K562 (cell line): ENCODE results near the gene SLC1A5. TPM values are rescaled to one million over a fixed set of nuclear protein-coding genes. Genes with fewer than 3 reads are reported as not detected.
A peak's percentile ranks its signal among the peaks of the same experiment; 100 is the strongest.

Source experiments
- ATAC-seq: fragments of 200-7000 bp; cut with Tn5 transposase; 3 replicates; pipeline ENCODE4 v1.9.1; 2020; ENCODE audit warnings: moderate library complexity
- BruUV-seq: library from RNA; stranded (reverse); fragments of 400-500 nt; replicated peaks from 2 replicates; lab custom pipeline; 2021; lab: Mats Ljungman, UMichigan
- CTCF ChIA-PET: fragments of 300-600 bp; formaldehyde crosslinking; extraction: SDS; loops from one replicate; lab custom pipeline; 2021; ENCODE audit warnings: low intra/inter-chr PET ratio; lab: Yijun Ruan, JAX
- POLR2A ChIA-PET: fragments of 300-600, 350-650 bp; sonication (Branson Sonifier 250); formaldehyde crosslinking; extraction: SDS; loops from one replicate; lab custom pipeline; 2021; ENCODE audit warnings: antibody characterized with exemption, inconsistent platforms; lab: Yijun Ruan, JAX
- DNase-seq, 4 experiments: peaks; one replicate each; pipeline versions ENCODE4 v3.0.0 to v3.0.0-alpha.2; 2011 to 2018; ENCODE audit warnings: low spot score in 3 of 4, mixed read lengths in 3 of 4; ENCODE audit errors: extremely low read depth in 1 of 4
- FAIRE-seq: peaks from 2 replicates; lab custom pipeline; 2011; peaks lifted over from hg19 to GRCh38; lab: Jason Lieb, UNC
- H2AFZ ChIP-seq: 2 replicates; pipeline ENCODE4 v1.6.0; 2011; ENCODE audit warnings: low read depth, low read length, control low read depth, inconsistent platforms
- H3K27ac ChIP-seq: fragments of 200-600 bp; 3 replicates; pipeline ENCODE4 v1.8.0; 2011; ENCODE audit warnings: low read depth, mild to moderate bottlenecking, control low read depth, inconsistent platforms, low read length, moderate library complexity, mixed read lengths; ENCODE audit errors: extremely low read depth
- H3K27me3 ChIP-seq, 2 experiments: fragments of 300-600 bp in 1 of 2; 2 replicates in 1 of 2; 3 replicates in 1 of 2; pipeline versions ENCODE4 v1.6.0 to v1.8.0; 2011; ENCODE audit warnings: inconsistent platforms in 2 of 2, low read length in 2 of 2, mild to moderate bottlenecking in 1 of 2, mixed read lengths in 1 of 2, moderate library complexity in 1 of 2; ENCODE audit not compliant: control insufficient read depth in 2 of 2, insufficient read depth in 2 of 2
- H3K36me3 ChIP-seq: fragments of 300-600 bp; 3 replicates; pipeline ENCODE4 v1.8.0; 2011; ENCODE audit warnings: mild to moderate bottlenecking, low read length, inconsistent platforms; ENCODE audit not compliant: control insufficient read depth, insufficient read depth
- H3K4me1 ChIP-seq, 2 experiments: fragments of 200-600 bp in 1 of 2; replicated peaks in 1 of 2; 2 replicates in 1 of 2; 3 replicates in 1 of 2; pipeline versions ENCODE4 v1.5.1 to v1.8.0; 2011; ENCODE audit warnings: inconsistent platforms in 2 of 2, low read length in 2 of 2, mild to moderate bottlenecking in 1 of 2, mixed read lengths in 1 of 2, moderate library complexity in 1 of 2; ENCODE audit not compliant: control insufficient read depth in 2 of 2, insufficient read depth in 2 of 2
- H3K4me2 ChIP-seq: 2 replicates; pipeline ENCODE4 v1.6.1; 2011; ENCODE audit warnings: low read length, control low read depth, inconsistent platforms, mixed read lengths; ENCODE audit not compliant: insufficient read depth
- H3K4me3 ChIP-seq: fragments of 200-600 bp; sonication (generic), shearing (Covaris generic); 2 replicates; pipeline ENCODE4 v1.5.1; 2016; ENCODE audit warnings: control low read depth, inconsistent platforms
- H3K79me2 ChIP-seq: fragments of 200-600 bp; 3 replicates; pipeline ENCODE4 v1.8.0; 2011; ENCODE audit warnings: low read length, inconsistent platforms; ENCODE audit not compliant: control insufficient read depth, insufficient read depth
- H3K9ac ChIP-seq, 2 experiments: 2 replicates each; pipeline versions ENCODE4 v1.6.0 to v1.6.1; 2011; ENCODE audit warnings: low read depth in 2 of 2, low read length in 2 of 2, control low read depth in 1 of 2, inconsistent platforms in 1 of 2, mild to moderate bottlenecking in 1 of 2, mixed read lengths in 1 of 2; ENCODE audit not compliant: insufficient read depth in 1 of 2
- H3K9me1 ChIP-seq: one replicate; pipeline ENCODE4 v1.6.0; 2011; ENCODE audit warnings: inconsistent platforms, mild to moderate bottlenecking, low read length, moderate library complexity; ENCODE audit not compliant: control insufficient read depth, insufficient read depth
- H3K9me3 ChIP-seq: replicated peaks from 2 replicates; pipeline ENCODE4 v1.5.1; 2011; ENCODE audit warnings: low read depth, low read length, inconsistent platforms; ENCODE audit not compliant: control insufficient read depth, insufficient read depth
- H4K20me1 ChIP-seq: replicated peaks from 2 replicates; pipeline ENCODE4 v1.6.1; 2011; ENCODE audit warnings: low read length, inconsistent platforms, mixed read lengths; ENCODE audit not compliant: control insufficient read depth, insufficient read depth
- RBM25 ChIP-seq: fragments of 200-400 bp; formaldehyde crosslinking; IDR thresholded peaks from 2 replicates; pipeline ENCODE4 v1.6.1; 2018; ENCODE audit warnings: low read length, low read depth, moderate library complexity; ENCODE audit not compliant: severe bottlenecking
- U2AF2 ChIP-seq: fragments of 200-400 bp; formaldehyde crosslinking; optimal IDR thresholded peaks from 2 replicates; pipeline ENCODE3; 2017; ENCODE audit warnings: low read depth, mild to moderate bottlenecking, low read length
- ZNF766 ChIP-seq: fragments of 200-800 bp; sonication (Bioruptor generic); conservative IDR thresholded peaks from 2 replicates; pipeline ENCODE4 v1.6.1; 2016; ENCODE audit warnings: missing genetic modification characterization, missing compliant biosample characterization
- WGBS: fragments of 100-300 bp; shearing (Covaris generic); methylation state at CpG from one replicate; pipeline ENCODE4 v1.1.6; 2016; ENCODE audit warnings: low coverage, mixed read lengths; ENCODE audit not compliant: insufficient coverage; ENCODE audit errors: missing lambda C conversion rate; 5-methylcytosine and 5-hydroxymethylcytosine counted together
- in situ Hi-C: fragments of 300-500 bp; cut with MboI; formaldehyde crosslinking; loops from 4 replicates; pipeline ENCODE4 v1.15.0; 2018; ENCODE audit warnings: inconsistent platforms, mixed read lengths
- intact Hi-C: fragments of 100-400 bp; cut with micrococcal nuclease; formaldehyde crosslinking; loops from 2 replicates; pipeline ENCODE4 v1.14.2; 2022
- polyA plus RNA-seq, 8 experiments: library from polyadenylated mRNA; depleted of rRNA in 4 of 8; stranded (reverse) in 5 of 8; unstranded in 3 of 8; fragments of >200 nt; fragmentation: Nextera tagmentation in 2 of 8; fragmentation: Illumina TruSeq in 1 of 8; extraction: Ambion mirVana in 2 of 8; extraction: Trizol in 1 of 8; gene quantifications; 2 replicates each; pipeline versions ENCODE4 v1.2.1 to v1.2.3, GENCODE V29; 2011 to 2014; ENCODE audit warnings: inconsistent platforms in 1 of 8, missing spikeins in 1 of 8
- total RNA-seq, 7 experiments: library from RNA; depleted of rRNA in 6 of 7; stranded (reverse); fragments of >200 nt in 6 of 7; fragmentation: Illumina TruSeq in 2 of 7; extraction: Trizol in 2 of 7; gene quantifications; 2 replicates each; pipeline versions ENCODE4 v1.2.1 to v1.2.3, GENCODE V29; 2011 to 2021; ENCODE audit warnings: low replicate concordance in 1 of 7

The SLC1A5 gene
- total and polyA plus RNA-seq, 9 of the 15 experiments (the other 6 are each of a cell fraction or from before 2014, with no cell fraction given), result 31.2 to 417 (median 134) TPM

DNA sequence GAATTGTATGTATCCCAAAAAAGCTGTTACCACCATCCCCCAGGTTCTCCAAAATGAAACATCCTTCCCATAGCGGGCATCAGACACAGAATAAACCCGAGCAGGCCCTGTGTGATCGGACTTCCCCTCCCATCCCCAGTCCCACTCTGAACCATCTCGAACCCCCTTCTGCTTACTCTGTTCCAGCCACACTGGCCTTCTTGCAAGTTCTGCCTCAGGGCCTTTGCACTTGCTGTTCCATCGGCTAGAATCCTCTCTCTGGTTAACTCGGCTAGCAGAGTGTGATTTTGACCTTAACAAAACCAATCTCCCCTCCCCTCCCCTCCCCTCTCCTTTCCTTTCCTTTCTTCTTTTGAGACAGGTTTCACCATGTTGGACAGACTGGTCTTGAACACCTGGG is 46.6 kb upstream of the SLC1A5 start:
- TF ChIP-seq RBM25 (peak; percentile 68), U2AF2 (no peak)
- no peak for DNase-seq
- in situ Hi-C loops, result no loop called here
- no peaks in the 10 kb centered on the region for H3K9me1 ChIP-seq
- H3K9me3 ChIP-seq, result 0 out of 2 replicates have a peak, but pooled peaks cover 2% of the 10 kb centered on the region
- no peak for ATAC-seq
- WGBS, result 77% methylated on average over 3 of the region's 6 CpGs
- ChIA-PET POLR2A (interaction anchor here (1.3 to 1.5 kb wide), 2 partner anchors 11 to 50 kb away, joined by 4 read pairs; no protein-coding TSS in a partner anchor), CTCF (no interaction called here)
- H3K79me2 ChIP-seq, result peaks cover 2% of the 10 kb centered on the region; the same call in 1 of the 3 replicates
- no peak overlapping the region for H3K27ac ChIP-seq
- intact Hi-C loops, result no loop called here
- no peak for FAIRE-seq
- peaks cover 30% of the 10 kb centered on the region for H3K36me3 ChIP-seq
- no peak overlapping the region for H2AFZ ChIP-seq
- H3K4me3 ChIP-seq, result no peak overlapping the region
- no peaks in the 10 kb centered on the region for H3K27me3 ChIP-seq
- no peak overlapping the region for H3K4me2 ChIP-seq
- peaks cover 0 to 3% of the 10 kb centered on the region in 2 experiments; a peak in 2 of 5 replicates for H3K4me1 ChIP-seq
- BruUV-seq, result no TSS peak
- no peaks in the 10 kb centered on the region for H4K20me1 ChIP-seq
- no peak overlapping the region for H3K9ac ChIP-seq

DNA sequence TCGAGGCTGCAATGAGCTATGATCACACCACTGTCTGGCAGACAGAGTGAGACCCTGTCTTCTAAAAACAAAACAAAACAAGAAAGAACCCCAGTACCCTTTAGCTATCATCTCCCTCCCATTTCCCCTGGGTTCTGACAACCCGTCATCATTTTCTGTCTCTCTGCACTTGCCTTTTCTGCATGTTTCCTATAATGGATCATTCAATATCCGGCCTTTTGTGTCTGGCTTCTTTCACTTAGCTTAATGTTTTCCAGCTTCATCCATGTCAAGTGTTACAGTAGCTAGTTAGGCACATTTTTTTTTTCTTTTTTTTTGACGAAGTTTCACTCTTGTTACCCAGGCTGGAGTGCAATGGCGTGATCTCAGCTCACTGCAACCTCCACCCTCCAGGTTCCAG is 45.7 kb upstream of the SLC1A5 start:
- H3K9me1 ChIP-seq, result no peaks in the 10 kb centered on the region
- POLR2A ChIA-PET, result interaction anchor here (1.3 to 1.7 kb wide), 5 partner anchors 9 to 81 kb away, joined by 3 to 4 read pairs (median 4); no protein-coding TSS in a partner anchor

More for the DNA sequence above, 45.7 kb upstream of the SLC1A5 start:
- CTCF ChIA-PET, result interaction anchor here (0.6 kb wide), 1 partner anchor 77 kb away, joined by 3 read pairs; no protein-coding TSS in a partner anchor
- Histone ChIP-seq H3K36me3 (peaks cover 22% of the 10 kb centered on the region; the same call in 1 of the 3 replicates), H3K4me1 (peaks cover 0 to 3% of the 10 kb centered on the region in 2 experiments; a peak in 4 of 5 replicates), H3K79me2 (no peaks in the 10 kb centered on the region), H3K9me3 (0 out of 2 replicates have a peak, but pooled peaks cover 2% of the 10 kb centered on the region), H3K9ac (no peak overlapping the region), H2AFZ (no peak overlapping the region), H3K4me2 (no peak overlapping the region), H3K27ac (no peak overlapping the region), H3K4me3 (no peak overlapping the region), H4K20me1 (no peaks in the 10 kb centered on the region), H3K27me3 (no peaks in the 10 kb centered on the region)
- BruUV-seq, result no TSS peak
- in situ Hi-C loops, result no loop called here
- no peak for FAIRE-seq
- ATAC-seq, result no peak
- intact Hi-C loops, result no loop called here
- no peak for DNase-seq
- no peak for TF ChIP-seq ZNF766 (CRISPR knock-in tag)
- WGBS, result 44% methylated on average over 5 of the region's 5 CpGs
